HEK293 (cell line): ENCODE results near the gene NPC1.

Experiments
- CTCF ChIP-seq: fragments of 450-650 bp; formaldehyde crosslinking; IDR thresholded peaks from 2 replicates; pipeline ENCODE4 v1.5.1; 2016; ENCODE audit warnings: missing biosample characterization, missing genetic modification characterization
- GLI2 ChIP-seq: fragments of 450-650 bp; formaldehyde crosslinking; IDR thresholded peaks from 2 replicates; pipeline ENCODE4; 2017; ENCODE audit warnings: missing biosample characterization, missing genetic modification characterization, low read depth, borderline replicate concordance
- MZF1 ChIP-seq: fragments of 450-650 bp; formaldehyde crosslinking; IDR thresholded peaks from 2 replicates; pipeline ENCODE4 v1.5.1; 2017; ENCODE audit warnings: missing biosample characterization, missing genetic modification characterization, borderline replicate concordance
- REST ChIP-seq: fragments of 450-650 bp; formaldehyde crosslinking; IDR thresholded peaks from 2 replicates; pipeline ENCODE4 v1.5.1; 2016; ENCODE audit warnings: missing biosample characterization, missing genetic modification characterization
- SP2 ChIP-seq: fragments of 450-650 bp; formaldehyde crosslinking; IDR thresholded peaks from 2 replicates; pipeline ENCODE4 v1.5.1; 2016; ENCODE audit warnings: missing biosample characterization, missing genetic modification characterization
- YY1 ChIP-seq: fragments of 450-650 bp; formaldehyde crosslinking; IDR thresholded peaks from 2 replicates; pipeline ENCODE4 v1.5.1; 2018; ENCODE audit warnings: missing biosample characterization, missing genetic modification characterization
- ZNF132 ChIP-seq: fragments of 450-650 bp; formaldehyde crosslinking; IDR thresholded peaks from 2 replicates; pipeline ENCODE4 v1.5.1; 2017; ENCODE audit warnings: missing biosample characterization, missing genetic modification characterization, borderline replicate concordance
- ZNF248 ChIP-seq: fragments of 450-650 bp; formaldehyde crosslinking; IDR thresholded peaks from 2 replicates; pipeline ENCODE4 v1.5.1; 2017; ENCODE audit warnings: missing biosample characterization, missing genetic modification characterization
- ZSCAN23 ChIP-seq: fragments of 450-650 bp; formaldehyde crosslinking; IDR thresholded peaks from 2 replicates; pipeline ENCODE4 v1.5.1; 2016; ENCODE audit warnings: missing biosample characterization, missing genetic modification characterization
- TF ChIP-seq, protein P1 (sequence below): fragments of 450-650 bp; formaldehyde crosslinking; IDR thresholded peaks from 2 replicates; pipeline ENCODE4 v1.5.1; 2016; ENCODE audit warnings: missing biosample characterization, missing genetic modification characterization
- TF ChIP-seq, protein P2 (sequence below): fragments of 450-650 bp; formaldehyde crosslinking; IDR thresholded peaks from 2 replicates; pipeline ENCODE4 v1.5.1; 2016; ENCODE audit warnings: missing biosample characterization, missing genetic modification characterization, low read depth
- TF ChIP-seq, protein P3 (sequence below): fragments of 450-650 bp; formaldehyde crosslinking; IDR thresholded peaks from 2 replicates; pipeline ENCODE4 v1.5.1; 2016; ENCODE audit warnings: missing biosample characterization, missing genetic modification characterization, borderline replicate concordance
- TF ChIP-seq, protein P4 (sequence below): fragments of 450-650 bp; IDR thresholded peaks from 2 replicates; pipeline ENCODE4 v1.5.1; 2018; ENCODE audit warnings: missing biosample characterization, mild to moderate bottlenecking, missing genetic modification characterization
- TF ChIP-seq, protein P5 (sequence below): fragments of 450-650 bp; formaldehyde crosslinking; IDR thresholded peaks from 2 replicates; pipeline ENCODE4 v1.5.1; 2016; ENCODE audit warnings: missing biosample characterization, missing genetic modification characterization

DNA sequence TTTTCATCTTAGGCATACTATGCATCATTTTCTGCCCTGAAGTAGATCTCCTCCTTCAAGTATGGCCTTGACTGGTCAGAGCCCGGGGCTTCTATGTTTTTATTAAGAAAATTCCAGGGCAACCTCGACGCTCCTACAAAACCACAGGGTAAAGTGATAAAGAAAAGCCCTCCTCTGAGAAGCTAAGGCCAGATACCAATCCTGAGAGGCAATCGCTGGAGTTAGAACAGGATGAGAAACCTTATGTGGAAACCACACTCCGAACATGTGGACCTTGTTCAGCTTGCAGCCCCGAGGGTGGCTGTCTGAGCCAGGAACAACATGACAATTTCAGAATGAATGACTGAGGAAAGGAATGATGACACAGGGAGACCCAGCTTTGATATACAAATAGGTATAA is 47.4 kb downstream of the NPC1 start:
- TF ChIP-seq, protein P1, sequence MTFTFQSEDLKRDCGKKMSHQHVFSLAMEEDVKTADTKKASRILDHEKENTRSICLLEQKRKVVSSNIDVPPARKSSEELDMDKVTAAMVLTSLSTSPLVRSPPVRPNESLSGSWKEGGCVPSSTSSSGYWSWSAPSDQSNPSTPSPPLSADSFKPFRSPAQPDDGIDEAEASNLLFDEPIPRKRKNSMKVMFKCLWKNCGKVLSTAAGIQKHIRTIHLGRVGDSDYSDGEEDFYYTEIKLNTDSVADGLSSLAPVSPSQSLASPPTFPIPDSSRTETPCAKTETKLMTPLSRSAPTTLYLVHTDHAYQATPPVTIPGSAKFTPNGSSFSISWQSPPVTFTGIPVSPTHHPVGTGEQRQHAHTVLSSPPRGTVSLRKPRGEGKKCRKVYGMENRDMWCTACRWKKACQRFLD, result no peak
- TF ChIP-seq SP2 (tag by site-specific recombination), result no peak
- no peak for TF ChIP-seq YY1 (tag by site-specific recombination)
- no peak for TF ChIP-seq CTCF (tag by site-specific recombination)
- no peak for TF ChIP-seq REST (tag by site-specific recombination)
- no peak for TF ChIP-seq ZNF248 (tag by site-specific recombination)
- TF ChIP-seq, protein P2, sequence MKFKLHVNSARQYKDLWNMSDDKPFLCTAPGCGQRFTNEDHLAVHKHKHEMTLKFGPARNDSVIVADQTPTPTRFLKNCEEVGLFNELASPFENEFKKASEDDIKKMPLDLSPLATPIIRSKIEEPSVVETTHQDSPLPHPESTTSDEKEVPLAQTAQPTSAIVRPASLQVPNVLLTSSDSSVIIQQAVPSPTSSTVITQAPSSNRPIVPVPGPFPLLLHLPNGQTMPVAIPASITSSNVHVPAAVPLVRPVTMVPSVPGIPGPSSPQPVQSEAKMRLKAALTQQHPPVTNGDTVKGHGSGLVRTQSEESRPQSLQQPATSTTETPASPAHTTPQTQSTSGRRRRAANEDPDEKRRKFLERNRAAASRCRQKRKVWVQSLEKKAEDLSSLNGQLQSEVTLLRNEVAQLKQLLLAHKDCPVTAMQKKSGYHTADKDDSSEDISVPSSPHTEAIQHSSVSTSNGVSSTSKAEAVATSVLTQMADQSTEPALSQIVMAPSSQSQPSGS (tag by site-specific recombination), result no peak
- TF ChIP-seq, protein P3, sequence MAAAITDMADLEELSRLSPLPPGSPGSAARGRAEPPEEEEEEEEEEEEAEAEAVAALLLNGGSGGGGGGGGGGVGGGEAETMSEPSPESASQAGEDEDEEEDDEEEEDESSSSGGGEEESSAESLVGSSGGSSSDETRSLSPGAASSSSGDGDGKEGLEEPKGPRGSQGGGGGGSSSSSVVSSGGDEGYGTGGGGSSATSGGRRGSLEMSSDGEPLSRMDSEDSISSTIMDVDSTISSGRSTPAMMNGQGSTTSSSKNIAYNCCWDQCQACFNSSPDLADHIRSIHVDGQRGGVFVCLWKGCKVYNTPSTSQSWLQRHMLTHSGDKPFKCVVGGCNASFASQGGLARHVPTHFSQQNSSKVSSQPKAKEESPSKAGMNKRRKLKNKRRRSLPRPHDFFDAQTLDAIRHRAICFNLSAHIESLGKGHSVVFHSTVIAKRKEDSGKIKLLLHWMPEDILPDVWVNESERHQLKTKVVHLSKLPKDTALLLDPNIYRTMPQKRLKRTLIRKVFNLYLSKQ (tag by site-specific recombination), result no peak
- no peak for TF ChIP-seq MZF1 (tag by site-specific recombination)
- no peak for TF ChIP-seq ZSCAN23 (tag by site-specific recombination)
- TF ChIP-seq, protein P4, sequence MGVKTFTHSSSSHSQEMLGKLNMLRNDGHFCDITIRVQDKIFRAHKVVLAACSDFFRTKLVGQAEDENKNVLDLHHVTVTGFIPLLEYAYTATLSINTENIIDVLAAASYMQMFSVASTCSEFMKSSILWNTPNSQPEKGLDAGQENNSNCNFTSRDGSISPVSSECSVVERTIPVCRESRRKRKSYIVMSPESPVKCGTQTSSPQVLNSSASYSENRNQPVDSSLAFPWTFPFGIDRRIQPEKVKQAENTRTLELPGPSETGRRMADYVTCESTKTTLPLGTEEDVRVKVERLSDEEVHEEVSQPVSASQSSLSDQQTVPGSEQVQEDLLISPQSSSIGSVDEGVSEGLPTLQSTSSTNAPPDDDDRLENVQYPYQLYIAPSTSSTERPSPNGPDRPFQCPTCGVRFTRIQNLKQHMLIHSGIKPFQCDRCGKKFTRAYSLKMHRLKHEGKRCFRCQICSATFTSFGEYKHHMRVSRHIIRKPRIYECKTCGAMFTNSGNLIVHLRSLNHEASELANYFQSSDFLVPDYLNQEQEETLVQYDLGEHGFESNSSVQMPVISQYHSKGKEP (tag by site-specific recombination), result no peak
- TF ChIP-seq, protein P5, sequence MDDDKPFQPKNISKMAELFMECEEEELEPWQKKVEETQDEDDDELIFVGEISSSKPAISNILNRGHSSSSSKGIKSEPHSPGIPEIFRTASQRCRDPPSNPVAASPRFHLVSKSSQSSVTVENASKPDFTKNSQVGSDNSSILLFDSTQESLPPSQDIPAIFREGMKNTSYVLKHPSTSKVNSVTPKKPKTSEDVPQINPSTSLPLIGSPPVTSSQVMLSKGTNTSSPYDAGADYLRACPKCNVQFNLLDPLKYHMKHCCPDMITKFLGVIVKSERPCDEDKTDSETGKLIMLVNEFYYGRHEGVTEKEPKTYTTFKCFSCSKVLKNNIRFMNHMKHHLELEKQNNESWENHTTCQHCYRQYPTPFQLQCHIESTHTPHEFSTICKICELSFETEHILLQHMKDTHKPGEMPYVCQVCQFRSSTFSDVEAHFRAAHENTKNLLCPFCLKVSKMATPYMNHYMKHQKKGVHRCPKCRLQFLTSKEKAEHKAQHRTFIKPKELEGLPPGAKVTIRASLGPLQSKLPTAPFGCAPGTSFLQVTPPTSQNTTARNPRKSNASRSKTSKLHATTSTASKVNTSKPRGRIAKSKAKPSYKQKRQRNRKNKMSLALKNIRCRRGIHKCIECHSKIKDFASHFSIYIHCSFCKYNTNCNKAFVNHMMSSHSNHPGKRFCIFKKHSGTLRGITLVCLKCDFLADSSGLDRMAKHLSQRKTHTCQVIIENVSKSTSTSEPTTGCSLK (tag by site-specific recombination), result no peak
- TF ChIP-seq ZNF132 (tag by site-specific recombination), result no peak
- TF ChIP-seq GLI2, result no peak
